SK-N-SH (cell line): ENCODE measurements around the gene AARS2. TPM values are rescaled to one million over a fixed set of nuclear protein-coding genes. Genes with fewer than 3 reads are reported as not detected.
A peak's percentile ranks its signal among the peaks of the same experiment; 100 is the strongest.

ENCODE experiments used
- CTCF ChIA-PET: fragments of 300-600, 350-600 bp; formaldehyde crosslinking; extraction: SDS; loops from one replicate; lab custom pipeline; 2021; lab: Yijun Ruan, JAX
- POLR2A ChIA-PET: fragments of 350-600 bp; sonication (Branson Sonifier 250); formaldehyde crosslinking; extraction: SDS; loops from one replicate; lab custom pipeline; 2020; ENCODE audit warnings: antibody characterized with exemption, inconsistent platforms; lab: Yijun Ruan, JAX
- DNase-seq: peaks from one replicate; pipeline ENCODE4 v3.0.0; 2012
- H2AFZ ChIP-seq: fragments of 200-600 bp; sonication (generic); 2 replicates; pipeline ENCODE4 v1.8.1; 2016; ENCODE audit warnings: antibody characterized with exemption, mild to moderate bottlenecking, low read depth
- H3F3A ChIP-seq: fragments of 200-600 bp; sonication (generic); replicated peaks from 2 replicates; pipeline ENCODE3; 2016; ENCODE audit warnings: antibody characterized with exemption, mild to moderate bottlenecking; ENCODE audit not compliant: insufficient read depth
- H3K27ac ChIP-seq, 2 experiments: fragments of 200-500 bp in 1 of 2; fragments of 200-600 bp in 1 of 2; sonication (Bioruptor generic) in 1 of 2; sonication (generic), shearing (Covaris generic) in 1 of 2; 2 replicates each; pipeline versions ENCODE4 v1.5.1 to v1.6.1; 2014 to 2016; ENCODE audit warnings: low read depth in 2 of 2, inconsistent platforms in 1 of 2, low read length in 1 of 2, mild to moderate bottlenecking in 1 of 2, mixed read lengths in 1 of 2
- H3K27me3 ChIP-seq: fragments of 200-600 bp; sonication (generic), shearing (Covaris generic); 2 replicates; pipeline ENCODE4 v1.6.1; 2016; ENCODE audit warnings: mixed run types; ENCODE audit not compliant: insufficient read depth
- H3K36me3 ChIP-seq, 2 experiments: fragments of 200-500 bp in 1 of 2; fragments of 200-600 bp in 1 of 2; sonication (Bioruptor generic) in 1 of 2; sonication (generic) in 1 of 2; replicated peaks in 1 of 2; 2 replicates each; pipeline versions ENCODE3 to v1.5.1; 2014 to 2016; ENCODE audit warnings: low read length in 1 of 2, mild to moderate bottlenecking in 1 of 2; ENCODE audit not compliant: insufficient read depth in 2 of 2, control insufficient read depth in 1 of 2
- H3K4me1 ChIP-seq, 2 experiments: fragments of 200-500 bp in 1 of 2; fragments of 200-600 bp in 1 of 2; sonication (Bioruptor generic) in 1 of 2; sonication (generic), shearing (Covaris generic) in 1 of 2; 2 replicates each; pipeline versions ENCODE4 v1.5.1 to v1.6.1; 2014 to 2016; ENCODE audit warnings: low read depth in 1 of 2, low read length in 1 of 2, mixed run types in 1 of 2; ENCODE audit not compliant: insufficient read depth in 2 of 2, control insufficient read depth in 1 of 2
- H3K4me2 ChIP-seq: fragments of 200-600 bp; sonication (generic), shearing (Covaris generic); 2 replicates; pipeline ENCODE4 v1.6.1; 2017; ENCODE audit warnings: mixed run types
- H3K4me3 ChIP-seq, 2 experiments: fragments of 200-500 bp in 1 of 2; fragments of 200-600 bp in 1 of 2; sonication (Bioruptor generic) in 1 of 2; sonication (generic), shearing (Covaris generic) in 1 of 2; 2 replicates each; pipeline versions ENCODE4 v1.5.1 to v1.8.1; 2014 to 2016; ENCODE audit warnings: low read depth in 2 of 2, inconsistent platforms in 1 of 2, low read length in 1 of 2, mild to moderate bottlenecking in 1 of 2, mixed read lengths in 1 of 2, moderate library complexity in 1 of 2
- H3K79me2 ChIP-seq: fragments of 200-600 bp; sonication (generic); 2 replicates; pipeline ENCODE4 v1.8.1; 2017; ENCODE audit warnings: mild to moderate bottlenecking; ENCODE audit not compliant: insufficient read depth
- H3K9ac ChIP-seq: fragments of 200-600 bp; sonication (generic); 2 replicates; pipeline ENCODE4 v1.6.1; 2017; ENCODE audit warnings: mixed run types
- H3K9me2 ChIP-seq: fragments of 200-600 bp; sonication (generic); 2 replicates; pipeline ENCODE4 v1.6.1; 2017; ENCODE audit warnings: mixed run types
- H3K9me3 ChIP-seq: fragments of 200-600 bp; sonication (generic); 2 replicates; pipeline ENCODE4 v1.6.1; 2017; ENCODE audit warnings: mixed run types, mild to moderate bottlenecking, moderate library complexity
- H4K20me1 ChIP-seq: fragments of 200-600 bp; sonication (generic); 2 replicates; pipeline ENCODE4 v1.6.1; 2017; ENCODE audit warnings: mild to moderate bottlenecking, mixed run types; ENCODE audit not compliant: insufficient read depth
- ELF1 ChIP-seq: IDR thresholded peaks from 2 replicates; pipeline ENCODE4 v1.4.0; 2012
- FOSL2 ChIP-seq: IDR thresholded peaks from 2 replicates; pipeline ENCODE4 v1.4.0; 2012; ENCODE audit warnings: low read depth, mild to moderate bottlenecking, moderate library complexity, borderline replicate concordance
- FOXM1 ChIP-seq: IDR thresholded peaks from 2 replicates; pipeline ENCODE4 v1.4.0; 2012; ENCODE audit warnings: low read depth, mild to moderate bottlenecking
- GABPA ChIP-seq: IDR thresholded peaks from 2 replicates; pipeline ENCODE4 v1.4.0; 2012; ENCODE audit warnings: low read depth, mild to moderate bottlenecking
- GATA2 ChIP-seq: sonication (generic); formaldehyde crosslinking; IDR thresholded peaks from 2 replicates; pipeline ENCODE4 v1.5.0; 2020; ENCODE audit warnings: mild to moderate bottlenecking, missing genetic modification reagents
- IRF3 ChIP-seq: fragments of 150-350 bp; IDR thresholded peaks from 2 replicates; pipeline ENCODE4 v1.6.1; 2016; ENCODE audit warnings: mild to moderate bottlenecking, low read depth, low read length
- JUND ChIP-seq: IDR thresholded peaks from 2 replicates; pipeline ENCODE4 v1.4.0; 2012
- MAX ChIP-seq: IDR thresholded peaks from 2 replicates; pipeline ENCODE4 v1.4.0; 2012; ENCODE audit warnings: low read depth
- NFIC ChIP-seq: IDR thresholded peaks from 2 replicates; pipeline ENCODE4 v1.4.0; 2012; ENCODE audit warnings: borderline replicate concordance
- RAD21 ChIP-seq: IDR thresholded peaks from 2 replicates; pipeline ENCODE4 v1.6.1; 2012; ENCODE audit warnings: mild to moderate bottlenecking, low read length
- RXRA ChIP-seq: IDR thresholded peaks from 2 replicates; pipeline ENCODE4 v1.4.0; 2012; ENCODE audit warnings: low read depth, mild to moderate bottlenecking, borderline replicate concordance
- SIN3A ChIP-seq: IDR thresholded peaks from 2 replicates; pipeline ENCODE4 v1.6.1; 2012; ENCODE audit warnings: low read depth, mild to moderate bottlenecking, low read length, moderate library complexity, borderline replicate concordance
- SMC3 ChIP-seq: IDR thresholded peaks from 2 replicates; pipeline ENCODE4 v1.6.1; 2012; ENCODE audit warnings: low read depth, low read length, improper control_type of control experiment
- USF2 ChIP-seq: fragments of 150-350 bp; IDR thresholded peaks from 2 replicates; pipeline ENCODE4 v1.6.1; 2017; ENCODE audit warnings: antibody characterized with exemption, low read length, low read depth, borderline replicate concordance
- WGBS: methylation state at CpG from one replicate; pipeline ENCODE4 v1.1.6; 2017; ENCODE audit warnings: low lambda C conversion rate; 5-methylcytosine and 5-hydroxymethylcytosine counted together
- polyA plus RNA-seq, 3 experiments: library from polyadenylated mRNA; depleted of rRNA; stranded (reverse); fragments of >200 nt; gene quantifications; 2 replicates each; pipeline ENCODE4 v1.2.3, GENCODE V29; 2012
- TF ChIP-seq, protein P1 (sequence below): fragments of 200-600 bp; sonication (generic); IDR thresholded peaks from 2 replicates; pipeline ENCODE4 v1.6.1; 2017; ENCODE audit warnings: antibody characterized with exemption, mild to moderate bottlenecking, moderate library complexity

AARS2 gene
- polyA plus RNA-seq, 1 of the 3 experiments (the other 2 are of a cell fraction) = 9.5 TPM

- no peak overlapping the region; a peak in 1 of 4 replicates for H3K27ac ChIP-seq
- CTCF ChIA-PET = interaction anchor here (0.6 to 16.5 kb wide), 29 partner anchors 8 to 187 kb away, joined by 3 to 238 read pairs (median 7); partner anchors contain the start of genes AARS2, NFKBIE, SLC35B2 and SPATS1
- H3K4me3 ChIP-seq = no peak overlapping the region
- H3K36me3 ChIP-seq = peaks cover 5 to 60% of the 10 kb centered on the region in 2 experiments
- H3K27me3 ChIP-seq = no peaks in the 10 kb centered on the region
- WGBS = 77% methylated on average over 11 of the region's 25 CpGs
- no peak overlapping the region for H3K9ac ChIP-seq
- no peaks in the 10 kb centered on the region for H3K4me1 ChIP-seq
- peak; percentile 84 for DNase-seq
- TF ChIP-seq, protein P1, sequence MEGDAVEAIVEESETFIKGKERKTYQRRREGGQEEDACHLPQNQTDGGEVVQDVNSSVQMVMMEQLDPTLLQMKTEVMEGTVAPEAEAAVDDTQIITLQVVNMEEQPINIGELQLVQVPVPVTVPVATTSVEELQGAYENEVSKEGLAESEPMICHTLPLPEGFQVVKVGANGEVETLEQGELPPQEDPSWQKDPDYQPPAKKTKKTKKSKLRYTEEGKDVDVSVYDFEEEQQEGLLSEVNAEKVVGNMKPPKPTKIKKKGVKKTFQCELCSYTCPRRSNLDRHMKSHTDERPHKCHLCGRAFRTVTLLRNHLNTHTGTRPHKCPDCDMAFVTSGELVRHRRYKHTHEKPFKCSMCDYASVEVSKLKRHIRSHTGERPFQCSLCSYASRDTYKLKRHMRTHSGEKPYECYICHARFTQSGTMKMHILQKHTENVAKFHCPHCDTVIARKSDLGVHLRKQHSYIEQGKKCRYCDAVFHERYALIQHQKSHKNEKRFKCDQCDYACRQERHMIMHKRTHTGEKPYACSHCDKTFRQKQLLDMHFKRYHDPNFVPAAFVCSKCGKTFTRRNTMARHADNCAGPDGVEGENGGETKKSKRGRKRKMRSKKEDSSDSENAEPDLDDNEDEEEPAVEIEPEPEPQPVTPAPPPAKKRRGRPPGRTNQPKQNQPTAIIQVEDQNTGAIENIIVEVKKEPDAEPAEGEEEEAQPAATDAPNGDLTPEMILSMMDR = peak; percentile 76
- TF ChIP-seq RAD21 = peak; percentile 54
- TF ChIP-seq SMC3 = peak; percentile 63
- no peak for TF ChIP-seq GATA2 (CRISPR knock-in tag)
- TF ChIP-seq, all 33 proteins: peak for 3
- Histone ChIP-seq H2AFZ (no peak overlapping the region), H3K9me3 (no peaks in the 10 kb centered on the region), H3K79me2 (no peaks in the 10 kb centered on the region), H4K20me1 (no peaks in the 10 kb centered on the region), H3F3A (no peaks in the 10 kb centered on the region), H3K4me2 (no peak overlapping the region), H3K9me2 (no peaks in the 10 kb centered on the region)
- POLR2A ChIA-PET = interaction anchor here (0.8 to 1.9 kb wide), 6 partner anchors 8 to 58 kb away, joined by 3 to 7 read pairs (median 4); partner anchors contain the start of genes AARS2, HSP90AB1 and TMEM151B
These were observed 8.6 kb downstream of the AARS2 start for GRCh38 chr6:44304282-44305199.

DNA sequence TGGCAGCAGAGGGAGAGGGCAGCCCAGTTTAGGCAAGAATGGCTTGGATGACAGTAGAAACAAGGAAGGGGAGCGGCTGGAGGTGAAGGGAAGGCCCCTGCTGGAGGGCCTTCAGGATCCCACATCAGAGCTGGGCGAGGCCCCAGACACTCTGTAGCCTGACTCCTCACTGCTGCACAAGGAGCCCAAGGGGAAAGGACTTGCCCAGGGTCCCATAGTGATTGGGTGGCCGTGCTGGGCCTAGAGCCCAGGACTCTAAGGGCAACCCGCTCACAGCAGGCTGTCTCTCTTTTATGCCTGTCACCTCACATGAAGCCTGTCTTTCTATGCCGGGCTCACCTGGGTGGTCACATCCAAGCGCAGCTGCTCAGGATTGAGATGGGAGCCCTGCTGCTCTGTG is 9.3 kb downstream of the AARS2 start:
- Histone ChIP-seq H4K20me1 (no peaks in the 10 kb centered on the region), H3K27ac (no peak overlapping the region), H3K9me2 (no peaks in the 10 kb centered on the region), H3K4me2 (no peak overlapping the region), H3K36me3 (peaks cover 5 to 53% of the 10 kb centered on the region in 2 experiments), H3K27me3 (no peaks in the 10 kb centered on the region), H2AFZ (no peak overlapping the region), H3K4me1 (no peaks in the 10 kb centered on the region), H3K4me3 (no peak overlapping the region), H3K9ac (no peak overlapping the region), H3F3A (no peaks in the 10 kb centered on the region), H3K9me3 (no peaks in the 10 kb centered on the region), H3K79me2 (no peaks in the 10 kb centered on the region)
- POLR2A ChIA-PET = no interaction called here
- TF ChIP-seq RXRA (no peak), JUND (no peak), IRF3 (no peak), MAX (no peak), ELF1 (no peak), FOXM1 (no peak), GABPA (no peak), FOSL2 (no peak), SMC3 (no peak), SIN3A (no peak), USF2 (no peak), NFIC (no peak)
- DNase-seq = no peak
- WGBS = 100% methylated on average over 3 of the region's 6 CpGs
- CTCF ChIA-PET = interaction anchor here (0.9 to 16.5 kb wide), 15 partner anchors 9 to 166 kb away, joined by 3 to 238 read pairs (median 9); partner anchors contain the start of genes AARS2, NFKBIE, SLC35B2 and TMEM151B
